Stimulated activated CD4-positive, alpha-beta T cell treated with anti-CD3 and anti-CD28 coated beads, Interleukin-1b, Interleukin-23, amount 100 ng/mL, for 24 hours (primary cell): ENCODE results near the gene NUDT9.

ENCODE experiments used
- DNase-seq, 4 experiments: peaks; one replicate each; pipeline ENCODE4 v3.0.0-alpha.2; 2020; ENCODE audit warnings: low read depth in 4 of 4, low spot score in 1 of 4

The NUDT9 gene

DNA sequence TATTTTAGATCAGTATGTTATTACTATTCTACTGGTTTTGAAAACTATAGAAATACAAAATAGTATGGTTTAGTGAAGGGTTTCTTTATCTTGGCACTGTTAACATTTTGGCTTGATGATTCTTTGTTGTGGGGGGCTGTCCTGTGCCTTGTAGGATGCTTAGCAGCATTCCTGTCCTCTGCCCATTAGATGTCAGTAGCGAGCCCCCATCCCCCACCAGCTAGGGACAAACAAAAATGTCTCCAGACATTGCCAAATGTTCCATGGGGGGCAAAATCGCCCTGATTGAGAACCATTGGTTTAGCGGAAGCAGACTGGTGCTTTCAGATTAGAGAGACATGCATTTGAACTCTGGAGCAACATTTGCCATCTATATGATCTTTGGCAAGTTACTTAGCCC lies 83.5 kb downstream of the NUDT9 start:
- DNase-seq, result no peak

DNA sequence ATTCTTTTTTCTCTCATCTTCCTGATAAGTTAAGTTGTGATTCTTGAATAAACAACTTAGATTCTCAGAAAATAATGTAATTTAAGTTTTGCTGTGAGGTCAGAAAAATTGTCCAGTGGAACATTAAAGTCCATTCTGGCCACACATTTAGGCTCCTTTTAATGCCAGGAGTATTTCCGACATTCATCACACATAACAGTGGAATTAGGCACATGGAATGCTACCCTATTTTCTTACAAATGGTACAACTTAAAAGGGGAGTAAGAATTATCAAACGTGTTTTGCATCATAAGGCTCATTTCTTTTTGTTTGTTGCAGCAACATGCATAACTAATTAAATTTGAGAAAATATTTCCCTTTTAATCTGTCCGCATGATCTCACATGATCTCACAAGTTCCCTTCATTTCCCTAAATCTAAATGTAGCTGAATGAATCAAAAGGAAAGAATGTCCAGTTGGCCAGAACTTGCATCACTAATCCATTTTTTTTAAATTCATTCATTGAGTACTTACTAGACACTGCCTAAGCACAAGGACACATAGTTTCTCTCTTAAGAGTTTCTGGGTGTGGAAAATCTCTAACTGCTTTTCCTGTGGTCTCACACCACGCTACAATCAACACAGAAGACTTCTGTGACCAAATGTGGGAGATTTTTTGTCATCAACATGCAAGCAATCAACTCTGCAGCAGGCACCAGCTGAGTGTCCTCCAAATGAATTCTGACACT lies 84.8 kb downstream of the NUDT9 start:
- no peak for DNase-seq
